Keratinocyte (primary cell): Measurements from ENCODE around the gene ATP11B. TPM values are rescaled to one million over a fixed set of nuclear protein-coding genes. Genes with fewer than 3 reads are reported as not detected.

Experiments
- DNase-seq: peaks from one replicate; pipeline ENCODE4 v3.0.0-alpha.2; 2011; ENCODE audit warnings: low read depth, missing footprints, low spot score
- FAIRE-seq: peaks from 2 replicates; lab custom pipeline; 2011; peaks lifted over from hg19 to GRCh38; lab: Jason Lieb, UNC
- H2AFZ ChIP-seq: 2 replicates; pipeline ENCODE4 v1.6.0; 2012; ENCODE audit warnings: low read length, control low read depth, inconsistent platforms; ENCODE audit not compliant: control insufficient read depth
- H3K27ac ChIP-seq: 2 replicates; pipeline ENCODE4 v1.5.1; 2011; ENCODE audit warnings: low read length; ENCODE audit not compliant: control insufficient read depth, insufficient read depth
- H3K27me3 ChIP-seq: 3 replicates; pipeline ENCODE4 v1.6.0; 2011; ENCODE audit warnings: low read length; ENCODE audit not compliant: control insufficient read depth, insufficient read depth; ENCODE audit errors: extremely low read depth
- H3K36me3 ChIP-seq, 2 experiments: 2 replicates in 1 of 2; 3 replicates in 1 of 2; pipeline ENCODE4 v1.5.1; 2011; ENCODE audit warnings: low read length in 2 of 2, mild to moderate bottlenecking in 1 of 2; ENCODE audit not compliant: control insufficient read depth in 2 of 2, insufficient read depth in 2 of 2; ENCODE audit errors: extremely low read depth in 1 of 2
- H3K4me1 ChIP-seq: 3 replicates; pipeline ENCODE4 v1.5.1; 2011; ENCODE audit warnings: low read length; ENCODE audit not compliant: control insufficient read depth, insufficient read depth; ENCODE audit errors: extremely low read depth
- H3K4me2 ChIP-seq: 3 replicates; pipeline ENCODE4 v1.6.0; 2011; ENCODE audit warnings: low read depth, low read length; ENCODE audit not compliant: control insufficient read depth, insufficient read depth; ENCODE audit errors: extremely low read depth
- H3K4me3 ChIP-seq, 3 experiments: fragments of 200-600 bp in 1 of 3; sonication (generic) in 1 of 3; 2 replicates in 2 of 3; 3 replicates in 1 of 3; pipeline ENCODE4 v1.5.1; 2011 to 2016; ENCODE audit warnings: low read length in 3 of 3, mild to moderate bottlenecking in 3 of 3, control low read depth in 2 of 3, inconsistent platforms in 1 of 3, low read depth in 1 of 3, mixed read lengths in 1 of 3, mixed run types in 1 of 3, moderate library complexity in 1 of 3; ENCODE audit not compliant: control insufficient read depth in 2 of 3, insufficient read depth in 2 of 3; ENCODE audit errors: extremely low read depth in 1 of 3
- H3K79me2 ChIP-seq: 2 replicates; pipeline ENCODE4 v1.6.0; 2012; ENCODE audit warnings: low read length; ENCODE audit not compliant: control insufficient read depth, insufficient read depth
- H3K9ac ChIP-seq: 3 replicates; pipeline ENCODE4 v1.6.0; 2011; ENCODE audit warnings: low read length; ENCODE audit not compliant: control insufficient read depth, insufficient read depth; ENCODE audit errors: extremely low read depth
- H3K9me1 ChIP-seq: 3 replicates; pipeline ENCODE4 v1.6.0; 2011; ENCODE audit warnings: low read length; ENCODE audit not compliant: control insufficient read depth, insufficient read depth; ENCODE audit errors: extremely low read depth
- H3K9me3 ChIP-seq: 2 replicates; pipeline ENCODE4 v1.5.1; 2012; ENCODE audit warnings: low read depth, low read length; ENCODE audit not compliant: control insufficient read depth
- H4K20me1 ChIP-seq: 3 replicates; pipeline ENCODE4 v1.6.0; 2011; ENCODE audit warnings: low read length; ENCODE audit not compliant: control insufficient read depth, insufficient read depth; ENCODE audit errors: extremely low read depth
- CTCF ChIP-seq, 3 experiments: IDR thresholded peaks in 1 of 3; conservative IDR thresholded peaks in 1 of 3; optimal IDR thresholded peaks in 1 of 3; 2 replicates in 2 of 3; 3 replicates in 1 of 3; pipeline versions ENCODE3 to v1.5.1; 2011; ENCODE audit warnings: low read length in 3 of 3, mild to moderate bottlenecking in 3 of 3, moderate library complexity in 2 of 3, control low read depth in 1 of 3, inconsistent platforms in 1 of 3; ENCODE audit not compliant: insufficient read depth in 2 of 3; ENCODE audit errors: extremely low read depth in 1 of 3
- EZH2 ChIP-seq: IDR thresholded peaks from one replicate; pipeline ENCODE4 v1.6.1; 2012; ENCODE audit warnings: inconsistent platforms, mild to moderate bottlenecking, low read length, moderate library complexity
- dilution Hi-C: fragments of 300-500 bp; cut with MboI; formaldehyde crosslinking; loops from one replicate; pipeline ENCODE4 v1.7.0; 2020; ENCODE audit warnings: low sequenced_read_pairs; ENCODE audit not compliant: extremely low pct_ligation_motif_present
- polyA plus RNA-seq, 5 experiments: library from polyadenylated mRNA; depleted of rRNA in 3 of 5; stranded (reverse) in 3 of 5; stranded (forward) in 1 of 5; unstranded in 1 of 5; fragments of >200 nt; gene quantifications; 1 replicate in 1 of 5; 2 replicates in 3 of 5; 3 replicates in 1 of 5; pipeline versions ENCODE4 v1.2.1 to v1.2.3, GENCODE V29; 2011 to 2012; ENCODE audit warnings: missing spikeins in 2 of 5, low read depth in 1 of 5, low replicate concordance in 1 of 5

Gene ATP11B
- polyA plus RNA-seq, 1 donor (not counting 4 experiments of a cell fraction or from before 2014, with no cell fraction given) = 28.9 TPM

GRCh38 chr3:182909318-182910040, 116.2 kb downstream of the ATP11B start:
- Histone ChIP-seq H3K4me2 (no peak overlapping the region), H3K9me1 (no peaks in the 10 kb centered on the region), H3K27me3 (no peaks in the 10 kb centered on the region), H3K4me1 (peaks cover 16% of the 10 kb centered on the region), H3K36me3 (peaks cover 0 to 6% of the 10 kb centered on the region in 2 experiments), H3K79me2 (no peaks in the 10 kb centered on the region), H3K9me3 (no peaks in the 10 kb centered on the region), H3K27ac (peak overlapping the region; percentile 19), H3K4me3 (no peak overlapping the region), H4K20me1 (no peaks in the 10 kb centered on the region), H2AFZ (no peak overlapping the region), H3K9ac (no peak overlapping the region)
- dilution Hi-C loops = no loop called here
- FAIRE-seq (peak; percentile 32), DNase-seq (no peak)
- TF ChIP-seq EZH2 (no peak), CTCF (optimal IDR thresholded peaks at IDR 0.05 in 1 of 3, IDR thresholded peaks at IDR 0.05 in 1 of 3, conservative IDR thresholded peaks at IDR 0.05 in 1 of 3; ENCODE audit: extremely low read depth in 1 of 3, insufficient read depth in 2 of 3, low read length in 3 of 3) (peak in 2 of 3 experiments; percentile 18 to 36)

DNA sequence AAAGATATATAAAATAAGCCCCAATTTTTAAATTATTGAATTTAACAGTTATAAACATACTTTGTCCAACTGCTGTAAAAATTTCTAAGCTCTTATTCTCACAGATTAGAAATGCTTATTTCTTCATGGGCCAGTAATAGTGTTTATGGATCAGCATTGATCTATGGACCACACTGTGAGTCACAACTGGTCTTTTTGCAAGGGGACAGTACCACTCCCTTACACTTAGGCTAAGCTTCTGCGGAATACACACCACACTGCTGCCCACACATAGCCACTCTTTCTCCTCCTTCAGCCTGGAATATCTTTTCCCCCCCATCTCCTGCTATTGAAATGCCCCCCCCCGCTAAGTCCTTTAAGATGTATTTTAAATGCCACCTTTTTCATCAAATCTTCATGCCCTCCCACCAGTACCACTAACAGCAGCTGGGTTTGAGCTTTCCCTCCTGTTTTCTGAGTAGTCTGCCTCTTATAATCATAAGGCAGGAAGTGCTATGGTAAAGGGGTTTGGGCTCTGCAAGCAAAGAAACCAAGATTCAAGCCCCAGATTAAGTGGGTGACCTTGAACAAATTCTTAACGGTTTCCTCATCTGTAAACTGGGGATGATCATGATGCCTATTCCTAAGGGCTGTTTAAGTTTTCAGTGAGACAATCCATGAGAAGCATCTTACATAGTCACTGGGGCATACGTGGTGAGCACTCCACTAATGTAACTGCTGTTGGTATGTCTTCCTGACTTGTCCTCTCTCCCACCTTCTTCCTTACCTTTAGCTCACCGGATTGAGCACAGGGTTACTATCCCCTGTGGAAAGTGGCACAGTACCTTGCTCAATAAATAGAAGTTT, 117.9 kb downstream of the ATP11B start:
- Histone ChIP-seq H3K27me3 (no peaks in the 10 kb centered on the region), H3K9me1 (no peaks in the 10 kb centered on the region), H2AFZ (no peak overlapping the region), H3K9ac (no peak overlapping the region), H3K4me1 (peaks cover 16% of the 10 kb centered on the region), H4K20me1 (no peaks in the 10 kb centered on the region), H3K4me3 (no peak overlapping the region), H3K9me3 (no peaks in the 10 kb centered on the region), H3K27ac (no peak overlapping the region), H3K79me2 (no peaks in the 10 kb centered on the region), H3K4me2 (no peak overlapping the region), H3K36me3 (peaks cover 0 to 7% of the 10 kb centered on the region in 2 experiments)
- DNase-seq (no peak), FAIRE-seq (no peak)
- dilution Hi-C loops = no loop called here
- TF ChIP-seq CTCF (optimal IDR thresholded peaks at IDR 0.05 in 1 of 3, IDR thresholded peaks at IDR 0.05 in 1 of 3, conservative IDR thresholded peaks at IDR 0.05 in 1 of 3; ENCODE audit: extremely low read depth in 1 of 3, insufficient read depth in 2 of 3, low read length in 3 of 3) = no peak
- no peak for TF ChIP-seq EZH2
